ENCODE data around the gene CALU. TPM values are rescaled to one million over a fixed set of nuclear protein-coding genes. Genes with fewer than 3 reads are reported as not detected.
A peak's percentile ranks its signal among the peaks of the same experiment; 100 is the strongest.

Gene CALU
- total RNA-seq, 2 experiments from 2014 or later: 30.9 to 33.1 TPM

DNA sequence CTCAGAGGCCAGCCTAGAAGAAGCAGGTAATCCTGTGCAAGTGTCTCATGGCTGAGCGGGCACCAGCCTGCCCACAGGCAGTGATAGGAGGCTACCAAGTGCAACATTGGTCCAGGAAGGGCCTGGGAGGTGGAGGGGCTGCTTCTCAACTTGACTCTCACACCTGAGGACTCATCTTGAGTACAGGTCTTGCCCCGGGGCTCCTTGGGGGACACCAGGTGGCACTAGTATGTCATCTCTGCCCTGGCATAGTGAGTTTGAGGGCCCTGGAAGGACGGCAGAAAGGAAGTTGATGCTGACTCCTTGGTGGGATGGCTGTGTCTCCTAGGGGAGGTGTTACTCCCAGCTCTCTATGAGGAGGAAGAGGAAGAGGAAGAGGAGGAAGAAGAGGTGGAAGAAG, 54.9 kb downstream of the CALU start:
- Mint-ChIP-seq H3K27ac (no peak overlapping the region), H3K36me3 (ENCODE audit: low read depth) (no peaks in the 10 kb centered on the region), H3K27me3 (peaks cover 4% of the 10 kb centered on the region), H3K9me3 (no peaks in the 10 kb centered on the region), H3K4me3 (no peak overlapping the region), H3K4me1 (ENCODE audit: low read depth) (peaks cover 8% of the 10 kb centered on the region)
- ChIA-PET CTCF (interaction anchor here (0.7 to 4.2 kb wide), 4 partner anchors 9 to 90 kb away, joined by 3 to 30 read pairs (median 3); no protein-coding TSS in a partner anchor), POLR2A (no interaction called here)
- no peak for ATAC-seq
- DNase-seq: peak; percentile 54
- TF ChIP-seq, protein P1, sequence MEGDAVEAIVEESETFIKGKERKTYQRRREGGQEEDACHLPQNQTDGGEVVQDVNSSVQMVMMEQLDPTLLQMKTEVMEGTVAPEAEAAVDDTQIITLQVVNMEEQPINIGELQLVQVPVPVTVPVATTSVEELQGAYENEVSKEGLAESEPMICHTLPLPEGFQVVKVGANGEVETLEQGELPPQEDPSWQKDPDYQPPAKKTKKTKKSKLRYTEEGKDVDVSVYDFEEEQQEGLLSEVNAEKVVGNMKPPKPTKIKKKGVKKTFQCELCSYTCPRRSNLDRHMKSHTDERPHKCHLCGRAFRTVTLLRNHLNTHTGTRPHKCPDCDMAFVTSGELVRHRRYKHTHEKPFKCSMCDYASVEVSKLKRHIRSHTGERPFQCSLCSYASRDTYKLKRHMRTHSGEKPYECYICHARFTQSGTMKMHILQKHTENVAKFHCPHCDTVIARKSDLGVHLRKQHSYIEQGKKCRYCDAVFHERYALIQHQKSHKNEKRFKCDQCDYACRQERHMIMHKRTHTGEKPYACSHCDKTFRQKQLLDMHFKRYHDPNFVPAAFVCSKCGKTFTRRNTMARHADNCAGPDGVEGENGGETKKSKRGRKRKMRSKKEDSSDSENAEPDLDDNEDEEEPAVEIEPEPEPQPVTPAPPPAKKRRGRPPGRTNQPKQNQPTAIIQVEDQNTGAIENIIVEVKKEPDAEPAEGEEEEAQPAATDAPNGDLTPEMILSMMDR (IDR thresholded peaks at IDR 0.05): peak; percentile 26
- intact Hi-C loops (cut with micrococcal nuclease): no loop called here

DNA sequence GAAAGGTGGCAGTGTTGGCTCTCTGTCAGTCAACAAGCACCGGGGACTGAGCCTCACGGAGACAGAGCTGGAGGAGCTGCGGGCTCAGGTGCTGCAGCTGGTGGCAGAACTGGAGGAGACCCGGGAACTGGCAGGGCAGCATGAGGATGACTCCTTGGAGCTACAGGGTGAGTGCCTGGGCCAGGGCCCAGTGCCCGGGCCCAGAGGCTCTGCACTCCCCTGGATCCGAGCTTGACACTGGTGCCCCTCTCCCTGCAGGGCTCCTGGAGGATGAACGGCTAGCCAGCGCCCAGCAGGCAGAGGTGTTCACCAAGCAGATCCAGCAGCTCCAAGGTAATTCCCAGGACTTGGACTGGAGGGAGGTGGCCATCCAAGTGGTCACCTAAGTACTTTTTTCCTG, 55.3 kb downstream of the CALU start:
- no peak overlapping the region for H3K4me3 Mint-ChIP-seq
- CTCF ChIA-PET: interaction anchor here (0.7 to 4.2 kb wide), 4 partner anchors 9 to 89 kb away, joined by 3 to 30 read pairs (median 3); no protein-coding TSS in a partner anchor

DNA sequence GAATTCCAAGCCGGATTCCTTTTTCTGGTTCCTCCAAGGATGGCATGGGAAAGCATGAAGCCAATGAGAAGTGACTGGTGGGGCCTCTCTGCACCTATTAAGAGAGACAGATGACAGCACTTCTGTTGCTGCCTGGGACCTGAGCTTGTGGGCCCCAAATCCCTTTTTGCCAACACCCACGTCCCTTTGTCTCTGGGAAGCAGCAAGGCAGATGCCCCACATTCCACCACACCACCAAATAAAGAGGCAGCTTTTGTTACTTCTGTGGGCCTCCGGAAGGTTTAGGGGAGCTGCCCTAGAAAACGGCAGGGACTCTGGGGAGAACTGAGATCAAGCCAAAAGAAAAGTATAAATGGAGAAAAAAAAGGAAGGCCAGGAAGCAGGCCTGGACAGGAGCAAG, 56.0 kb downstream of the CALU start:
- POLR2A ChIA-PET: no interaction called here
- ATAC-seq (no peak), DNase-seq (no peak)
- Mint-ChIP-seq H3K4me3 (no peak overlapping the region), H3K4me1 (ENCODE audit: low read depth) (peaks cover 7% of the 10 kb centered on the region), H3K27me3 (peaks cover 3% of the 10 kb centered on the region), H3K36me3 (ENCODE audit: low read depth) (no peaks in the 10 kb centered on the region), H3K9me3 (no peaks in the 10 kb centered on the region), H3K27ac (no peak overlapping the region)
- intact Hi-C loops (cut with micrococcal nuclease): no loop called here
- TF ChIP-seq, protein P1 (IDR thresholded peaks at IDR 0.05): no peak
- CTCF ChIA-PET: interaction anchor here (0.9 to 4.2 kb wide), 3 partner anchors 55 to 89 kb away, joined by 3 to 30 read pairs (median 3); no protein-coding TSS in a partner anchor

More for the DNA sequence above, 55.3 kb downstream of the CALU start:
- Mint-ChIP-seq H3K27me3 (peaks cover 4% of the 10 kb centered on the region), H3K9me3 (no peaks in the 10 kb centered on the region), H3K27ac (no peak overlapping the region), H3K4me1 (ENCODE audit: low read depth) (peaks cover 8% of the 10 kb centered on the region), H3K36me3 (ENCODE audit: low read depth) (no peaks in the 10 kb centered on the region)
- ATAC-seq (no peak), DNase-seq (no peak)
- TF ChIP-seq, protein P1 (IDR thresholded peaks at IDR 0.05): no peak
- POLR2A ChIA-PET: no interaction called here
- intact Hi-C loops (cut with micrococcal nuclease): no loop called here

DNA sequence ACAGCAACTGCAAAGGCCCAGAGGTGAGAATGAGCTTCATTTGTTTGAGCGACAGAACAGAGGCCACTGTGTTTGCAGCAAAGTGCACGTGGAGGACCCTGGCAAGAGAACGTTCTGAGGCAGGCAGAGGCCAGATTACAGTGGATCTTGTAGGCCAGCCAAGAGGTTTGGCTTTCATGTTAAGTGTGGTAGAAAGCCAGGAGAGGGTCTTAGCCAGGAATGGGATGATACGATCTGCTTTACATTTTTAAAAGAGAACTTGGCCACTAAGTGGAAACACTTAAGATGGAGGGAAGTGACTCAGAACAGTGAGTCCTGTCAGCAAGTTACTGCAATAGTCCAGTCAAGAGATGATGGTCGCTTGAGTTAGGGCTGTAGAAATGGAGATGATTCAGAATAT, 57.2 kb downstream of the CALU start:
- Mint-ChIP-seq H3K4me1 (ENCODE audit: low read depth) (peaks cover 3% of the 10 kb centered on the region), H3K4me3 (no peak overlapping the region), H3K27ac (no peak overlapping the region), H3K9me3 (no peaks in the 10 kb centered on the region), H3K27me3 (no peaks in the 10 kb centered on the region), H3K36me3 (ENCODE audit: low read depth) (peaks cover 2% of the 10 kb centered on the region)
- ChIA-PET POLR2A (no interaction called here), CTCF (interaction anchor here (4.2 kb wide), 1 partner anchor 88 kb away, joined by 30 read pairs; no protein-coding TSS in a partner anchor)
- DNase-seq (no peak), ATAC-seq (no peak)
- TF ChIP-seq, protein P1 (IDR thresholded peaks at IDR 0.05): no peak
- intact Hi-C loops (cut with micrococcal nuclease): no loop called here

DNA sequence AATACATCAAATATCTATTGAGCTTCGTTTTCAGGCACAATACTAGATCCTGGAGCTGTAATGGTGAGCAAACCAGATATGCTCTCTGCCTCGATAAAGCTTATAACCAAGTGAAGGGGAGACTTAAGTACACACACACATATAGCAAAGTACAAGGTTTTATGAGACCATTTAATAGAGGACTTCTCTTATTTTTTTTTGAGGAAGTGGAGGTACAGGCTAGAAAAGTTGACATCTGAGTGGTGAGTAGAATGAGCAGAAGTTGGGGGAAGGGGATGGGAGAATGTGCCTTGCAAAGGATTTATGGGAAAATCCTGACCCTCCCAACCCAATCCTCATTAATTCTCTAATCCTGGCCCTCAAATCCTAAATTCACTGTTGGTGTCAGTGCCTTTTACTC, 60.3 kb downstream of the CALU start:
- ChIA-PET CTCF (interaction anchor here (0.7 to 1.5 kb wide), 2 partner anchors 84 to 292 kb away, joined by 3 to 4 read pairs; no protein-coding TSS in a partner anchor), POLR2A (interaction anchor here (0.6 kb wide), 1 partner anchor 227 kb away, joined by 3 read pairs; no protein-coding TSS in a partner anchor)
- TF ChIP-seq, protein P1 (IDR thresholded peaks at IDR 0.05): no peak
- peaks cover 3% of the 10 kb centered on the region for H3K36me3 Mint-ChIP-seq (ENCODE audit: low read depth)
- H3K27me3 Mint-ChIP-seq: no peaks in the 10 kb centered on the region
- no peak overlapping the region for H3K27ac Mint-ChIP-seq
- intact Hi-C loops (cut with micrococcal nuclease): no loop called here
- H3K4me3 Mint-ChIP-seq: no peak overlapping the region
- no peak for DNase-seq
- no peak for ATAC-seq
- no peaks in the 10 kb centered on the region for H3K9me3 Mint-ChIP-seq
- no peaks in the 10 kb centered on the region for H3K4me1 Mint-ChIP-seq (ENCODE audit: low read depth)
